GM12801 (cell line): ENCODE data around the gene NF1.

ENCODE experiments used
- TF ChIP-seq, protein P1 (sequence below): IDR thresholded peaks from one replicate; pipeline ENCODE4 v1.5.1; 2011; ENCODE audit warnings: control low read depth; ENCODE audit not compliant: insufficient read length; ENCODE audit errors: extremely low read depth

NF1 gene

GRCh38 chr17:31122746-31123145 lies 28.0 kb downstream of the NF1 start:
- TF ChIP-seq, protein P1, sequence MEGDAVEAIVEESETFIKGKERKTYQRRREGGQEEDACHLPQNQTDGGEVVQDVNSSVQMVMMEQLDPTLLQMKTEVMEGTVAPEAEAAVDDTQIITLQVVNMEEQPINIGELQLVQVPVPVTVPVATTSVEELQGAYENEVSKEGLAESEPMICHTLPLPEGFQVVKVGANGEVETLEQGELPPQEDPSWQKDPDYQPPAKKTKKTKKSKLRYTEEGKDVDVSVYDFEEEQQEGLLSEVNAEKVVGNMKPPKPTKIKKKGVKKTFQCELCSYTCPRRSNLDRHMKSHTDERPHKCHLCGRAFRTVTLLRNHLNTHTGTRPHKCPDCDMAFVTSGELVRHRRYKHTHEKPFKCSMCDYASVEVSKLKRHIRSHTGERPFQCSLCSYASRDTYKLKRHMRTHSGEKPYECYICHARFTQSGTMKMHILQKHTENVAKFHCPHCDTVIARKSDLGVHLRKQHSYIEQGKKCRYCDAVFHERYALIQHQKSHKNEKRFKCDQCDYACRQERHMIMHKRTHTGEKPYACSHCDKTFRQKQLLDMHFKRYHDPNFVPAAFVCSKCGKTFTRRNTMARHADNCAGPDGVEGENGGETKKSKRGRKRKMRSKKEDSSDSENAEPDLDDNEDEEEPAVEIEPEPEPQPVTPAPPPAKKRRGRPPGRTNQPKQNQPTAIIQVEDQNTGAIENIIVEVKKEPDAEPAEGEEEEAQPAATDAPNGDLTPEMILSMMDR = no peak

DNA sequence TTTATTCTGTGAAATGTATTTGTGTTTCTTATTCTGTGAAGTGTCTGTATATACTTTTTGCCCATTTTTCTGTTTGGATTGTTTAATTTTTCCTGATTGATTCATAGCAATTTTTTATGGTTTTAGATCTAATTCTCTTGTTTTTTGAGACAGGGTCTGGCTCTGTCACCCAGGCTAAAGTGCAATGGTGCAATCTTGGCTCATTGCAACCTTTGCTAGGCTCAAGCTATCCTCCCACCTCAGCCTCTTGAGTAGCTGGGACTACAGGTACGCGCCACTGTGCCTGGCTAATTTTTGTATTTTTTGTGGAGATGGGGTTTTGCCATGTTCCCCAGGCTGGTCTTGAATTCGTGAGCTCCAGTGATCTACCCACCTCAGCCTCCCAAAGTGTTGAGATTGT lies 31.5 kb downstream of the NF1 start:
- TF ChIP-seq, protein P1 = no peak

DNA sequence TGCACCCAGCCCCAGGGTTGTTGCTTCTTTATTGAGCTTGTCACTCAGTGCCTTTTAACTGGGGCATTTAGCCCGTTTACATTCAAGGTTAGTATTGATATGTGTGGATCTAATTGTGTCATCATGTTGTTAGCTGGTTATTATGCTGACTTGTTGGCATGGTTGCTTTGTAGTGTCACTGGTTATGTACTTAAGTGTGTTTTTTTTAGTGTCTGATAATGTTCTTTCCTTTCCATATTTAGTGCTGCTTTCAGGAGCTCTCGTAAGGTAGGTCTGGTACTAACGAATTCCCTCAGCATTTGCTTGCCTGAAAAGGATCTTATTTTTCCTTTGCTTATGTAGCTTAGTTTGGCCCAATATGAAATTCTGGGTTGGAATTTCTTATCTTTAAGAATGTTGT lies 33.5 kb downstream of the NF1 start:
- TF ChIP-seq, protein P1 = no peak

DNA sequence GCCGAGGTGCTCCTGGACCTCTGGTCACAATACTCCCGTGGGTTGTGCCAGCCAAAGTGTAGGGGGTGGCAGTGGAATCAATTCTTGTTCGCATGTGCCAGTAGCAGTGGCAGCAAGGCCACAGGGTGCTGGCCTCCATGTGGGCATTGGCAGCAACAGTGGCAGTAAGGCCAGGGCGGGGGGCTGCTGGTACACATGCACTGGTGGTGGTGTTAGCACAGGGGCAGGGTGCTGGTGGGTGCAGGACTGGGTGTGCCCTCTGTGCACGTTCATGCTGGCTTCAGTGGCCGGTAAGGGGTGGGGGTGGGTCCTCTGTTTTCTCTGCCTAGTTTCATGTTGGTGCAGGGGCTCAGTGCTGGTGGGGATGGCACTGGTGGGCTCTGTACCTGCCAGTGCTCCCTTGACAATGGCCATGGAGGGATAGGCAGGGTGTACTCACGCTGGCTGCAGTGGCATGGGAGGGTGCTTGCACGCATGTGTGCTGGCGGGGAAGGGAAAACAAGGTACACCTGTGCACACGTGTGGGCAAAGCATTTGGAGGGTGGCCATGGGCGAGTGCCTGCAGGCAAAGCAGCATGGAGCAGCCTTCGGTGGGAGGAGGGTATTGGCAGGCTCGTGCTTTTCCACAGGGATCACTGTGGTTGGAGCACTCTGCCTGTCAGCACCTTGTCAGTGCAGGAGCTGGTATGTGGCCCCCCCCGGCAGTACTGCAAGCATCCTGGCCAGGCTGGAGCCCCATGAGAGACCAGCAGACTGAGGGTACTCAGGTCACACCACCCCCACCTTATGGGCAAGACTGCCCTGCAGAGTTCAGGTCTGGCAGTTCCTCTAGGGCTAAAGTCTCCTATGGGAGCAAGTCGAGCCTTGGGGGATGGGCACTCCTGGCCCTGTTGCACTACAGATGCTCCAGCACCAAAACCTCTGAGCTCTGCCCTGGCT lies 35.8 kb downstream of the NF1 start:
- TF ChIP-seq, protein P1 = no peak

DNA sequence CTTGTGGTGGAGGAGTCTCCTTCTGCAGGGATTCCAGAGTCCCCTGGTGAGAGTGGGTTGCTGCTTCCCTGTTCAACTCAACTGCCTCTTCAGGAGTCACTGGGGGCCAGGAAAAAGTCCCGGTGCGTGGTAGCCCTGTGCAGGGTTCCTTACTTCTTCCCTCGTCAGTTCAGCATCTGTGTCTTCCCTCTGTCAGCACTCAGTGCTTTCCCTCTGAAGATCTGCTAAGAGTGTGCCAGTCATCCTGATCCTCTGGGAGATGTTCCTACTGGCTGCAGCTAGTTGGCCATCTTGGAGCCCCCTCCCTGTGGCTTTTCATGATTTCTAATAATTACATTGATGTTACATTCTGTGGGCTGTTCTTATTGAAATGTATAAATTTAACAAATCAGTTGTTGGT lies 36.5 kb downstream of the NF1 start:
- TF ChIP-seq, protein P1 = no peak

GRCh38 chr17:31132977-31133376 lies 38.2 kb downstream of the NF1 start:
- TF ChIP-seq, protein P1 = no peak

GRCh38 chr17:31134576-31134975 lies 39.8 kb downstream of the NF1 start:
- TF ChIP-seq, protein P1 = no peak
